ENCODE data around the gene ZNF747. TPM values are rescaled to one million over a fixed set of nuclear protein-coding genes. Genes with fewer than 3 reads are reported as not detected.

The ZNF747 gene
- total and polyA plus RNA-seq, 10 of the 15 experiments (the other 5 are each of a cell fraction or from before 2014, with no cell fraction given): 1.0 to 13.0 (median 7.2) TPM

DNA sequence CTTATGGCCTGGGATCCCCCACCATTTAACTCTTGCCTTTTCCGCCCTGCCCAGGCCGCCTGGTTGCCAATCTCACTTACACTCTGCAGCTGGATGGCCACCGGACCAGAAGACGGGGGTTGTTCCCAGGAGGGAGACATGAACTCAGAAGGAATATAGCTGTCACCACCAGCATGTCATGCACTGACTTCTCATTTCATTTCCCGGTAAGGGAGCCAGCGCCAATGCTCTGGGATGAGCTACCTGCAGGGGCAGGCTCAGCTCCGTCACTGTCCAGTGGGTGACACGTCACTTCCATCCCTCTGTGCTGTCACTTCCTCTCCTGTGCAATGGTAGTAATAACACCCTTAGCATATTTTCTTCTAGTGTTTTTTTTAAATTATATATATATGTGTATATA lies 35.4 kb downstream of the ZNF747 start:
- ChIA-PET POLR2A (interaction anchor here (0.7 kb wide), 1 partner anchor 11 kb away, joined by 3 read pairs; no protein-coding TSS in a partner anchor), SMC1A (ENCODE audit: uncharacterized antibody, unreplicated experiment) (interaction anchor here (0.9 to 1.0 kb wide), 2 partner anchors 11 to 19 kb away, joined by 3 read pairs; no protein-coding TSS in a partner anchor), RAD21 (ENCODE audit: unreplicated experiment) (no interaction called here), CTCF (no interaction called here)
- DNase-seq (ENCODE audit: low read depth, low spot score): no peak
- peaks cover 0 to 22% of the 10 kb centered on the region in 2 experiments for H3K36me3 ChIP-seq (ENCODE audit: control insufficient read depth in 2 of 2, insufficient read depth in 2 of 2, low read length in 1 of 2)
- ATAC-seq: no peak
- H3K27ac ChIP-seq (ENCODE audit: control insufficient read depth, insufficient read depth): no peak overlapping the region
- BruUV-seq (replicated peaks): no TSS peak
- intact Hi-C loops (cut with micrococcal nuclease; ENCODE audit: unreplicated experiment) (no loop called here), in situ Hi-C loops (cut with MboI) (no loop called here)
- TF ChIP-seq RCOR1 (conservative IDR thresholded peaks at IDR 0.05; ENCODE audit: low read depth, low read length) (no peak), ELK1 (IDR thresholded peaks at IDR 0.05; ENCODE audit: low read depth, low read length) (no peak), EP300 (IDR thresholded peaks at IDR 0.05; ENCODE audit: borderline replicate concordance in 1 of 2, control insufficient read depth in 1 of 2, low read depth in 2 of 2, low read length in 2 of 2) (no peak), CBFB (IDR thresholded peaks at IDR 0.05; ENCODE audit: low read depth) (no peak), EED (IDR thresholded peaks at IDR 0.05; ENCODE audit: low read depth) (no peak), SMARCA5 (IDR thresholded peaks at IDR 0.05) (no peak), TBL1XR1 (IDR thresholded peaks at IDR 0.05; ENCODE audit: low read depth, low read length) (no peak), TCF12 (IDR thresholded peaks at IDR 0.05; ENCODE audit: low read depth, low read length) (no peak), SKIL (IDR thresholded peaks at IDR 0.05; ENCODE audit: low read depth, poor library complexity, severe bottlenecking) (no peak), KLF5 (IDR thresholded peaks at IDR 0.05; ENCODE audit: partially characterized antibody) (no peak), HCFC1 (IDR thresholded peaks at IDR 0.05; ENCODE audit: low read length) (no peak), SP1 (IDR thresholded peaks at IDR 0.05; ENCODE audit: low read depth, low read length) (no peak), CHD4 (IDR thresholded peaks at IDR 0.05) (no peak), ZZZ3 (IDR thresholded peaks at IDR 0.05; ENCODE audit: control insufficient read depth, insufficient read length, low read depth) (no peak), SMC3 (IDR thresholded peaks at IDR 0.05; ENCODE audit: borderline replicate concordance, low read length) (no peak)
- no peaks in the 10 kb centered on the region for H3K4me1 ChIP-seq (ENCODE audit: control insufficient read depth, insufficient read depth, low read length)
- H3K4me3 ChIP-seq: no peak overlapping the region
- H3K27me3 ChIP-seq (replicated peaks in 1 of 2; ENCODE audit: control insufficient read depth in 2 of 2, insufficient read depth in 2 of 2, low read length in 1 of 2): no peaks in the 10 kb centered on the region
- no peak for FAIRE-seq
- 87% methylated on average over 8 of the region's 8 CpGs for WGBS (ENCODE audit: insufficient coverage, insufficient replicate concordance, low lambda C conversion rate, missing lambda C conversion rate)
- no peaks in the 10 kb centered on the region for H3K79me2 ChIP-seq (ENCODE audit: control insufficient read depth, insufficient read depth, low read length)
- H3K4me2 ChIP-seq (ENCODE audit: control insufficient read depth, insufficient read depth): no peak overlapping the region
- H2AFZ ChIP-seq (ENCODE audit: control insufficient read depth, low read depth, low read length): no peak overlapping the region
- no peaks in the 10 kb centered on the region for H4K20me1 ChIP-seq (ENCODE audit: control insufficient read depth, insufficient read depth)
- H3K9ac ChIP-seq (ENCODE audit: control insufficient read depth, insufficient read depth, low read length): no peak overlapping the region
- H3K9me3 ChIP-seq (replicated peaks; ENCODE audit: control insufficient read depth, insufficient read depth, low read length): no peaks in the 10 kb centered on the region
